Measurements from ENCODE around the gene TBXT.

DNA sequence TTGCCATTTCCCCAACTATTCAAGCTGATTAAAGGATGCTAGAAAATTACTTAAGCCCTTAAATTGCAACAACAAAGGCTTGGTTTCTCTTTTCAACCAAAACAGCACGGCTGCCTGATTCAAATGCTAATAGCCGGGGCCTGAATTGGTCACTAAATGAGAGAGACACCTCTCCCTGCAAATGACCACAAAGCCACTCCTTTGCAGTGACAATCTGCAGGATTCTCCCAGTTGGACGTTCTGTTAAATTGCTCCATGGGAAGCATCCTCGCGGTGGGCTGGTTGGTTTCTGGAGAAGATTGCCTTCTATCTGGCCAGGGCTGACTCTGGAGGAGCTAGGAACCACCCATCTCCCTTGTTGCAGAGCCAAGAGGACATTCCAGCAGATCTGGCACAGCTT is 29.7 kb upstream of the TBXT start:
- TF ChIP-seq, protein P1, sequence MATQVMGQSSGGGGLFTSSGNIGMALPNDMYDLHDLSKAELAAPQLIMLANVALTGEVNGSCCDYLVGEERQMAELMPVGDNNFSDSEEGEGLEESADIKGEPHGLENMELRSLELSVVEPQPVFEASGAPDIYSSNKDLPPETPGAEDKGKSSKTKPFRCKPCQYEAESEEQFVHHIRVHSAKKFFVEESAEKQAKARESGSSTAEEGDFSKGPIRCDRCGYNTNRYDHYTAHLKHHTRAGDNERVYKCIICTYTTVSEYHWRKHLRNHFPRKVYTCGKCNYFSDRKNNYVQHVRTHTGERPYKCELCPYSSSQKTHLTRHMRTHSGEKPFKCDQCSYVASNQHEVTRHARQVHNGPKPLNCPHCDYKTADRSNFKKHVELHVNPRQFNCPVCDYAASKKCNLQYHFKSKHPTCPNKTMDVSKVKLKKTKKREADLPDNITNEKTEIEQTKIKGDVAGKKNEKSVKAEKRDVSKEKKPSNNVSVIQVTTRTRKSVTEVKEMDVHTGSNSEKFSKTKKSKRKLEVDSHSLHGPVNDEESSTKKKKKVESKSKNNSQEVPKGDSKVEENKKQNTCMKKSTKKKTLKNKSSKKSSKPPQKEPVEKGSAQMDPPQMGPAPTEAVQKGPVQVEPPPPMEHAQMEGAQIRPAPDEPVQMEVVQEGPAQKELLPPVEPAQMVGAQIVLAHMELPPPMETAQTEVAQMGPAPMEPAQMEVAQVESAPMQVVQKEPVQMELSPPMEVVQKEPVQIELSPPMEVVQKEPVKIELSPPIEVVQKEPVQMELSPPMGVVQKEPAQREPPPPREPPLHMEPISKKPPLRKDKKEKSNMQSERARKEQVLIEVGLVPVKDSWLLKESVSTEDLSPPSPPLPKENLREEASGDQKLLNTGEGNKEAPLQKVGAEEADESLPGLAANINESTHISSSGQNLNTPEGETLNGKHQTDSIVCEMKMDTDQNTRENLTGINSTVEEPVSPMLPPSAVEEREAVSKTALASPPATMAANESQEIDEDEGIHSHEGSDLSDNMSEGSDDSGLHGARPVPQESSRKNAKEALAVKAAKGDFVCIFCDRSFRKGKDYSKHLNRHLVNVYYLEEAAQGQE (IDR thresholded peaks at IDR 0.05; ENCODE audit: unreplicated experiment) = no peak
- TF ChIP-seq, protein P2, sequence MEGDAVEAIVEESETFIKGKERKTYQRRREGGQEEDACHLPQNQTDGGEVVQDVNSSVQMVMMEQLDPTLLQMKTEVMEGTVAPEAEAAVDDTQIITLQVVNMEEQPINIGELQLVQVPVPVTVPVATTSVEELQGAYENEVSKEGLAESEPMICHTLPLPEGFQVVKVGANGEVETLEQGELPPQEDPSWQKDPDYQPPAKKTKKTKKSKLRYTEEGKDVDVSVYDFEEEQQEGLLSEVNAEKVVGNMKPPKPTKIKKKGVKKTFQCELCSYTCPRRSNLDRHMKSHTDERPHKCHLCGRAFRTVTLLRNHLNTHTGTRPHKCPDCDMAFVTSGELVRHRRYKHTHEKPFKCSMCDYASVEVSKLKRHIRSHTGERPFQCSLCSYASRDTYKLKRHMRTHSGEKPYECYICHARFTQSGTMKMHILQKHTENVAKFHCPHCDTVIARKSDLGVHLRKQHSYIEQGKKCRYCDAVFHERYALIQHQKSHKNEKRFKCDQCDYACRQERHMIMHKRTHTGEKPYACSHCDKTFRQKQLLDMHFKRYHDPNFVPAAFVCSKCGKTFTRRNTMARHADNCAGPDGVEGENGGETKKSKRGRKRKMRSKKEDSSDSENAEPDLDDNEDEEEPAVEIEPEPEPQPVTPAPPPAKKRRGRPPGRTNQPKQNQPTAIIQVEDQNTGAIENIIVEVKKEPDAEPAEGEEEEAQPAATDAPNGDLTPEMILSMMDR (conservative IDR thresholded peaks at IDR 0.05; ENCODE audit: low read depth in 2 of 2) = no peak
- TF ChIP-seq EZH2 (IDR thresholded peaks at IDR 0.05; ENCODE audit: low read depth, unreplicated experiment) = no peak
- no peak for TF ChIP-seq POLR2AphosphoS5 (IDR thresholded peaks at IDR 0.05; ENCODE audit: low read depth)
- TF ChIP-seq EZH2phosphoT487 (IDR thresholded peaks at IDR 0.05; ENCODE audit: unreplicated experiment) = no peak
- no peak for TF ChIP-seq ZNF331 (CRISPR knock-in tag; IDR thresholded peaks at IDR 0.05; ENCODE audit: low read depth)
- no peak for TF ChIP-seq JUNB (IDR thresholded peaks at IDR 0.05; ENCODE audit: unreplicated experiment)
- no peak for TF ChIP-seq ZNF114 (CRISPR knock-in tag; IDR thresholded peaks at IDR 0.05)
- no peak for TF ChIP-seq CREB1 (CRISPR knock-in tag; IDR thresholded peaks at IDR 0.05; ENCODE audit: low read depth)

Data from GM23338 (cell line).